GM12801 (cell line): ENCODE data around the gene SPAG7.

ENCODE experiments used
- TF ChIP-seq, protein P1 (sequence below): IDR thresholded peaks from one replicate; pipeline ENCODE4 v1.5.1; 2011; ENCODE audit warnings: control low read depth; ENCODE audit not compliant: insufficient read length; ENCODE audit errors: extremely low read depth

The SPAG7 gene

DNA sequence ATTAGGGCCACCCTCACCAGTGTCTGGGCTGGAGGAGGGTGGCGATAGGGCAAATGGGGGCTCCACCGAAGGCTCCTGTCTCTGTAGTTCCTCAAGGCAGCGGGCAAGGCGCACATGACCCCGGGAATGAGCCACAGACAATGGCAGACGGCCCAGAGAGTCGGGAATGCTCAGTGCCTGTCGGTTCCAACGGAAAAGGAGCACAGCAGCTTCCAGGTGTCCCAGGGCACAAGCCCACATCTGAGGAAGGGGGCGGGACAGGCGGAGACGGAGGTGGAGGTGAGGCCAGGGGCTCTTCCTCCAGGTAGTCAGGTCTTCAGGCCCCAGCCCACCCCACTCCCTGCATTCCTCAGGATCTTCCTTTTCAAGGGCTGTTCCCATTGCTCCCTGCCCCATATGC, 5.1 kb upstream of the SPAG7 start:
- TF ChIP-seq, protein P1, sequence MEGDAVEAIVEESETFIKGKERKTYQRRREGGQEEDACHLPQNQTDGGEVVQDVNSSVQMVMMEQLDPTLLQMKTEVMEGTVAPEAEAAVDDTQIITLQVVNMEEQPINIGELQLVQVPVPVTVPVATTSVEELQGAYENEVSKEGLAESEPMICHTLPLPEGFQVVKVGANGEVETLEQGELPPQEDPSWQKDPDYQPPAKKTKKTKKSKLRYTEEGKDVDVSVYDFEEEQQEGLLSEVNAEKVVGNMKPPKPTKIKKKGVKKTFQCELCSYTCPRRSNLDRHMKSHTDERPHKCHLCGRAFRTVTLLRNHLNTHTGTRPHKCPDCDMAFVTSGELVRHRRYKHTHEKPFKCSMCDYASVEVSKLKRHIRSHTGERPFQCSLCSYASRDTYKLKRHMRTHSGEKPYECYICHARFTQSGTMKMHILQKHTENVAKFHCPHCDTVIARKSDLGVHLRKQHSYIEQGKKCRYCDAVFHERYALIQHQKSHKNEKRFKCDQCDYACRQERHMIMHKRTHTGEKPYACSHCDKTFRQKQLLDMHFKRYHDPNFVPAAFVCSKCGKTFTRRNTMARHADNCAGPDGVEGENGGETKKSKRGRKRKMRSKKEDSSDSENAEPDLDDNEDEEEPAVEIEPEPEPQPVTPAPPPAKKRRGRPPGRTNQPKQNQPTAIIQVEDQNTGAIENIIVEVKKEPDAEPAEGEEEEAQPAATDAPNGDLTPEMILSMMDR: no peak

DNA sequence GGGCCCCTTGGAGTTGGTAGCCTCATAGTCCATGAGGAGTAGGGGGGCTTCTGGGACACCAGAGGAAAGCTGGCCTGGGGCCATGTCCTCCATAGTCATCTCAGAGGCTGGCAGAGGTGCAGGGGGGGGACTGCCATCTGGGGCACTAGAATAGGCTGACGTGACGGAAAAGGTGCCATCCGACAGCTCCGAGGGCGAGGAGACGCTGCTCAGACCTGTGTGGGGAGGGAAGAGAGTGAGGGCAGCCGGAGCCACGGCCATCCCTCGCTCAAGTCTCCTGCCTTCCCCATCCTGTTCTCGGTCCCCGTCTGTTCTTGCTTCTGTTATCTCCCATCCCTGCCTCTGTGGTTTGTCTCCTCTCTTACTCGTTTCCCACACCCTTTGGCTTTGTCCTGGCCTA, 4.7 kb upstream of the SPAG7 start:
- TF ChIP-seq, protein P1: no peak

DNA sequence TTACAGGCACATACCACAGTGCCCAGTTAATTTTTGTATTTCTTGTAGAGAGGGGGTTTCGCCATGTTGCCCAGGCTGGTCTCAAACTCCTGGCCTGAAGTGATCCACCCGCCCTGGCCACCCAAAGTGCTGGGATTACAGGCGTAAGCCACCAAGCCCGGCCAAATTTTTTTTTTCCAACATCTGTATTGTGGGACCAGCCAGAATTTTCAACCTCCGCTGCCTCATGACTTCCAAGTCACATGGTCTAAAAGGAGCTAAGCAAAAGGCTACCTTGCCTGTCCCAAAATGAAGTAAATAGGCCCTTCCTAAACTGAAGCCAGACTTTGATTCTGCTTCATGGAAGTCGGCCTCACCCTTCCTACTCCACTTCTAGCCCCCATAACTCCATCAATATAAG, 4.2 kb upstream of the SPAG7 start:
- TF ChIP-seq, protein P1: no peak

DNA sequence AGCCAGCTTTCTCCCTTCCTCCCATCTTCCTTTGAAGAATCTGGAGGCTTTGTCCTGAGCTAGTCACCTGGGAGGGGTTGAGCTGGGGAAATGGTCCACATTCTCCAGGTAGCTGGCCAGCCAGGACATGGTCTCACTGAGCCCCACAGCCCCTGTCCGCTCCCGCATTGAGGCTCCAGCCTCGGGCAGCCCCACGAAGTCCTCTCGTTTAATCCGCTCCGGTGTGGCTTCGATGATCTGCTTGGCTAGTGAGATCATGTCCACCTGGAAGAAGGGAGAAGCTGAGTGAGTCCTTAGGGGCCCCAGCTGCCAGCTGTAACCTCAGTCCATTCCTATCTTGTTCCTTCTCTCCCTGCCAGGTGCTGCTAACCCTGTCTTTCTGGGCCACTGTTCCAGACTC, 2.7 kb upstream of the SPAG7 start:
- TF ChIP-seq, protein P1: no peak

DNA sequence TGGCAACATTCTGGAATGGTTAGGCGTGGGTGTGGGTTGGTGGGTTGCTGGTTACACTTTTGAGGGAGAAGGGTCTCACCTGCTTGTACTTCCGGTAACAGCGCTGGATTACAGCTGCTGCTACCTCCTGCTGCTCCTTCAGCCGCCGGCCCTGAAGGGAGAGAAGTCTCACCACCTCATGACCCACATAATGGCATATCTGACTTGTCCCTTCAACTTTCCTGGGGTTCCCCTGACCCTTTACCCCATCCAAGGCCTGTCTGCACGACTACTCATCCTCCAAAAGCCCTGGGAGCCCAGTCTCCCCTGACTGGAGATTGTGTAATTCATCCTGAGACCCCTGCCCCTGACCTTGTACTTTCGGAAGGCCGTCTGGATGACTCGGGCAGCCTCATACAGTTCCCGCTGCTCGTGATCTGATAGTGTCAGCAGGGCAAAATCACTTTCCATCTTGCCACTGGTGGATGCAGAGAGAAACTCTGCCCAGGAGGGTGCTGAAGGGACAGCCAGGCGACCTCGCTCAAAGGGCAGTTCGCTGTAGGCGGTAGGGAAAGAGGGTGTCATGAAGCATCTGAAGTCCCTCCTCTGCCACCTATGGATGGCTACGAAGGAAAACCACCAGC, 2.0 kb upstream of the SPAG7 start:
- TF ChIP-seq, protein P1: no peak

DNA sequence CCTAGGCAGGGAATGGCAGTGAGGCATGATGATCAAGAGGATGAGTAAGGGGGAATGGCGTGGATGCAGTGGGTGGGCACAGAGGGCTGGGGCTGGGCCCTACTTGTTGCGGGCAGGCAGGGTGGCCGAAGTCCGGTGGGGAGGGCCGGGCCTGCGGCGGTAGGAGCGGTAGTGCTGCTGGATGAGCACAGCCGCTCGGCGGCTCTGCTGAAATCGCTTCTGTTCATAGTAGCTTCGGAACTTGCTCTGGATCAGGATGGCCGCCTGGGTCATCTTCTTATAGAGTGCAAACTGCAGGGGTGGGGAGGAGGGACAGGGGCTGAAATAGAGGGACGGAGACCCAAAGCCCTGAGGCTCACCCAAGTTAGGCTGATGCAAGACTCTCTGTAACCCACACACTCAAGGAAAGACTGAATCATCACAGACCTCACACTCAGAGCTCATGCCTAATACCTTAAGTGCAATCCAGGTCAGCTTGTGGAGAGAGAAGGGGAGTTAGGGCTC, 1.5 kb upstream of the SPAG7 start:
- TF ChIP-seq, protein P1: no peak

DNA sequence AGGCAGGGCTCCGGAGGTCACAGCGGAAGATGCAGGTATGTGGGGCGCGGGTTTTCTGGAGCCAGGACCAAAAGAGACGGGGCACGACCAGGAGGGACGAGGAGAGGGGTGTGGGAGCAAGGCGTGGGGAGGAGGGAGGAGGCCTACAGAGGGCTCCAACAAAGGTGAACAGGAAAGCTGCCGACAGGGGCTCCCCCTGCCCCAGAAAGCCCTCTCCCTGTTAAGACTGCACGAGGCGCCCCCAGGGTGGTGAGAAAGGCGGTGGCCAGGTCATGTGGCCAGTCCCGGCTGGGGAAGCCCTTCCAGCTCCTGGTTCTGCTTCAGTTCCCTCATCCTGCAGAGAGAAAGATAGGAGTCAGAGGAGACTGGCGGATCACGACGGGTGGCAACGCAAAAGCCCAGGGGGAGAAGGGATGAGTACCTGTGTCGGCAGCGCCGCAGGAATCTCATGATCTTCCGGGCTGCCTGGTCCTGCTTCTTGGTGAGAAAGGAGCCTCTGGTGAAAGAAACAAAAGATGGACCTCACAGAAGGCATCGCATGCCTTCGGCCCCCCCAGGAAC, 949 bp upstream of the SPAG7 start:
- TF ChIP-seq, protein P1: no peak
